Measurements from ENCODE around the gene GARNL3. TPM values are rescaled to one million over a fixed set of nuclear protein-coding genes. Genes with fewer than 3 reads are reported as not detected.

Gene GARNL3
- total and polyA plus RNA-seq, 2 of the 13 experiments (the other 11 are each of a cell fraction or from before 2014, with no cell fraction given): 3.9 to 11.0 TPM

DNA sequence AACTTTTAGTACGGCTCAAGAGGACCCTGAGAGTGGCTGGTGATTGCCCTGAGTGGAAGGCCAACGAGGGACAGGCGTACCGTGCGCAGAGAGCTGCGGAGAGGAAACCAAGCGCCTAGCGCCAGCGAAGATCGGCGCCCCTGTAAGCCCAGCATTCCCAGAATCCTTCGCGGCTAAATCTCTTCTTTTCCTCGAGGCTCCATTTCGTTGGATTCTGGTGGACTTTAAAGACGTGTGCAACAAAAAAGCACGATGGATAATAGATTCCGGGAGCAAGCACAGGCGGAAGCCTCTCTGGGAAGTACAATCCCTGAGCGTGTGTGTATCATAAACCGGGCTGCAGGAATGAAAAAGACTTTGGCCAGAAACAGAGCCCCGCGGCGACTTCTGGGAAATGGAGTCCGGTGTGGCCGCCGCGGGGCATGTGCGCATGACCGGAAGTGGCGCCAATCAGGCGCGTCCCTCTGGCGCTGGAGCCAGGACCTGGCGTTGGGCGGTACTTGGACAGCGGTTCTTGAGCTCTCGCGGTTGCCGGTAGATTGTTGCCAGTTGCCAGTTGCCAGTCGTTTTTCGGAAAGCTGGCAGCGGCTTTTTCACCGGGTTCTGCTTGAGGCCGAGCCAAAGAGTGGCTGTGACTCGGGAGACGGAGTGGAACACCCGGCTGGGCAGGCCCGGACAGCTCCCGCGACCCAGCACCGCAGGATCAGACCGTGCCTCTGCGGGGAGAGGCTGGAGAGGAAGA is 159.5 kb downstream of the GARNL3 start, which contains the start of gene ZNF79 (continued):
- TF ChIP-seq STAT6 (CRISPR knock-in tag; IDR thresholded peaks at IDR 0.05; ENCODE audit: borderline replicate concordance): peak; percentile 33; the same call in 1 of the 2 replicates
- no peak for TF ChIP-seq RBAK (CRISPR knock-in tag; IDR thresholded peaks at IDR 0.05)
- peak; percentile 100 for TF ChIP-seq GABPB1 (CRISPR knock-in tag; IDR thresholded peaks at IDR 0.05)
- 0 out of 2 replicates have a peak, but pooled peaks have one; percentile 35 for TF ChIP-seq ZNF414 (CRISPR knock-in tag; IDR thresholded peaks at IDR 0.05)
- TF ChIP-seq DMAP1 (CRISPR knock-in tag; IDR thresholded peaks at IDR 0.05): peak; percentile 77; the same call in 1 of the 2 replicates
- TF ChIP-seq, protein P1, sequence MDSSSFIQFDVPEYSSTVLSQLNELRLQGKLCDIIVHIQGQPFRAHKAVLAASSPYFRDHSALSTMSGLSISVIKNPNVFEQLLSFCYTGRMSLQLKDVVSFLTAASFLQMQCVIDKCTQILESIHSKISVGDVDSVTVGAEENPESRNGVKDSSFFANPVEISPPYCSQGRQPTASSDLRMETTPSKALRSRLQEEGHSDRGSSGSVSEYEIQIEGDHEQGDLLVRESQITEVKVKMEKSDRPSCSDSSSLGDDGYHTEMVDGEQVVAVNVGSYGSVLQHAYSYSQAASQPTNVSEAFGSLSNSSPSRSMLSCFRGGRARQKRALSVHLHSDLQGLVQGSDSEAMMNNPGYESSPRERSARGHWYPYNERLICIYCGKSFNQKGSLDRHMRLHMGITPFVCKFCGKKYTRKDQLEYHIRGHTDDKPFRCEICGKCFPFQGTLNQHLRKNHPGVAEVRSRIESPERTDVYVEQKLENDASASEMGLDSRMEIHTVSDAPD (CRISPR knock-in tag; IDR thresholded peaks at IDR 0.05): no peak
- TF ChIP-seq ZSCAN25 (CRISPR knock-in tag; IDR thresholded peaks at IDR 0.05): 0 out of 2 replicates have a peak, but pooled peaks have one; percentile 12
- no peak for TF ChIP-seq CEBPG (CRISPR knock-in tag; IDR thresholded peaks at IDR 0.05)
- 0 out of 2 replicates have a peak, but pooled peaks have one; percentile 33 for TF ChIP-seq ZSCAN20 (CRISPR knock-in tag; IDR thresholded peaks at IDR 0.05; ENCODE audit: borderline replicate concordance)
- 0 out of 2 replicates have a peak, but pooled peaks have one; percentile 31 for TF ChIP-seq SRF (IDR thresholded peaks at IDR 0.05; ENCODE audit: low read depth, low read length)
- peak; percentile 98 for TF ChIP-seq THAP11 (CRISPR knock-in tag; IDR thresholded peaks at IDR 0.05)
- TF ChIP-seq, protein P2, sequence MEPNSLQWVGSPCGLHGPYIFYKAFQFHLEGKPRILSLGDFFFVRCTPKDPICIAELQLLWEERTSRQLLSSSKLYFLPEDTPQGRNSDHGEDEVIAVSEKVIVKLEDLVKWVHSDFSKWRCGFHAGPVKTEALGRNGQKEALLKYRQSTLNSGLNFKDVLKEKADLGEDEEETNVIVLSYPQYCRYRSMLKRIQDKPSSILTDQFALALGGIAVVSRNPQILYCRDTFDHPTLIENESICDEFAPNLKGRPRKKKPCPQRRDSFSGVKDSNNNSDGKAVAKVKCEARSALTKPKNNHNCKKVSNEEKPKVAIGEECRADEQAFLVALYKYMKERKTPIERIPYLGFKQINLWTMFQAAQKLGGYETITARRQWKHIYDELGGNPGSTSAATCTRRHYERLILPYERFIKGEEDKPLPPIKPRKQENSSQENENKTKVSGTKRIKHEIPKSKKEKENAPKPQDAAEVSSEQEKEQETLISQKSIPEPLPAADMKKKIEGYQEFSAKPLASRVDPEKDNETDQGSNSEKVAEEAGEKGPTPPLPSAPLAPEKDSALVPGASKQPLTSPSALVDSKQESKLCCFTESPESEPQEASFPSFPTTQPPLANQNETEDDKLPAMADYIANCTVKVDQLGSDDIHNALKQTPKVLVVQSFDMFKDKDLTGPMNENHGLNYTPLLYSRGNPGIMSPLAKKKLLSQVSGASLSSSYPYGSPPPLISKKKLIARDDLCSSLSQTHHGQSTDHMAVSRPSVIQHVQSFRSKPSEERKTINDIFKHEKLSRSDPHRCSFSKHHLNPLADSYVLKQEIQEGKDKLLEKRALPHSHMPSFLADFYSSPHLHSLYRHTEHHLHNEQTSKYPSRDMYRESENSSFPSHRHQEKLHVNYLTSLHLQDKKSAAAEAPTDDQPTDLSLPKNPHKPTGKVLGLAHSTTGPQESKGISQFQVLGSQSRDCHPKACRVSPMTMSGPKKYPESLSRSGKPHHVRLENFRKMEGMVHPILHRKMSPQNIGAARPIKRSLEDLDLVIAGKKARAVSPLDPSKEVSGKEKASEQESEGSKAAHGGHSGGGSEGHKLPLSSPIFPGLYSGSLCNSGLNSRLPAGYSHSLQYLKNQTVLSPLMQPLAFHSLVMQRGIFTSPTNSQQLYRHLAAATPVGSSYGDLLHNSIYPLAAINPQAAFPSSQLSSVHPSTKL (CRISPR knock-in tag; IDR thresholded peaks at IDR 0.05): 0 out of 2 replicates have a peak, but pooled peaks have one; percentile 5
- TF ChIP-seq ZNF501 (CRISPR knock-in tag; IDR thresholded peaks at IDR 0.05): peak; percentile 96
- no peak for TF ChIP-seq ZBTB44 (CRISPR knock-in tag; IDR thresholded peaks at IDR 0.05)
- no peak for TF ChIP-seq ZNF562 (CRISPR knock-in tag; IDR thresholded peaks at IDR 0.05; ENCODE audit: borderline replicate concordance)
- no peak for TF ChIP-seq SATB2 (CRISPR knock-in tag; IDR thresholded peaks at IDR 0.05)
- peak; percentile 97 for TF ChIP-seq PHF20 (CRISPR knock-in tag; IDR thresholded peaks at IDR 0.05)
- peak; percentile 80 for TF ChIP-seq SNAPC2 (CRISPR knock-in tag; IDR thresholded peaks at IDR 0.05)
- no peak for TF ChIP-seq ZNF329 (CRISPR knock-in tag; IDR thresholded peaks at IDR 0.05; ENCODE audit: low read depth)
